NCI-H2171 treated with DMSO at 0.1 percent for 48 hours (cell line): ENCODE measurements around the gene S1PR3.

Experiments used
- DNase-seq: peaks from one replicate; lab custom pipeline; 2025; lab: John Stamatoyannopoulos, UW

S1PR3 gene

DNA sequence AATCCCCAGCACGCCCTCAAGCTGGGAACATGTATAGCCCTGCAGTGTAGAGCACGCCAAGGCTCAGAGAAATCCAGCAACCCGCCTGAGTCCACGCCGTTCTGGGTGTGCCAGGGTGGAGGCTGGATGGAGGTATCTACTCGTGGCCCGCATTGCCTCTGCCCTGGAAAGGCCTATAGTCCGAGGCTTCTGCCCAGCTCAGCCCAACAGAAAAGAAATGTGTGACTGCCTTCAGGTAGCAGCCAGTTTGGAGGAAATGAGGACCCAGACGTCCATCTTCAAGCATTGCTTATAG, 18.2 kb downstream of the S1PR3 start:
- DNase-seq: no peak

DNA sequence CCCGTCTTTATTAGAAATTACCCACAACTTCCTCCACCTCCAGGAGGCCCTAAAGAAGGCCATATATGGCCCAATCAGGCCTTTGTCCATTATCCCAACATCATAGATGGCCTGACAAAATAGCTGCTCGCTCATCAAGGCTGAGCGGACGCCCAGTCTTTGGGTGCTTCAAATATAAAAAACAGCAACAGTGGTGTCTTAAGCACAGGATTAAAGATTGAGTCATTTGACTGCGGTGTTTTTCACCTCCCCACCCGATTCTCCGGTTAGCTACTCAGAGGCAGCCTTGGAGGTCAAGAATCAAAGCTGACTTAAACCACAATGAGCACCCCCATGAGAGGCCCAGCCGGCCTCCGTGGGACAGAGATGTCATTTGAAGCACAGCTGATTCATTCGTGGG, 18.8 kb downstream of the S1PR3 start:
- DNase-seq: no peak

DNA sequence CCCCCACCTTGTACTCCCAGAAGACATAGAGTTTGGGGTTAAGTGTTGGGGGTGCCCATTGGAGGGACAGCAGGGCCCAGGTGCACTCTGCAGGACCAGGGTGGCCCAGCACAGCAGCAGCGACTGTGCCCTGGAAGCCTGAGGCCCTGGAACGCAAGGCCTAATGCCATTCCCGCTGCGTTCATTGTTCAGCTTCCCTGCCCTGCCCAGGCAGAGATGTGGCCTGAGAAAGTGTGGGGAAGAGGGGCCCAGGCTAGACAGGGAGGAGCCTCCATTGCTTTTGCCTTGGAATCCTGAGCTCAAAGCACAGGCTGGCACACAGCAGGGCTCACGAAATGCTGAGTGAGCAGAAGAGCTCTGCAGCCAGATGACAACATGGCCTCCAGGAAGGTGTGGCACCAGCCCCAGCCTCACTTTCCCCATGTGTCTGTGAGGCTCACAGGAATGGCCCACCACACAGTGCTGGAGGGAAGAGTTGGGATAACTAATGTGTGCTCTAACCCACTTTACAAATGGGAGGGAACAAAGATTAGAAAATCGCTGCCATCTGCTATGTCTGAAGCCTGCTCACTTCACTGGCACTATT, 19.4 kb downstream of the S1PR3 start:
- no peak for DNase-seq

DNA sequence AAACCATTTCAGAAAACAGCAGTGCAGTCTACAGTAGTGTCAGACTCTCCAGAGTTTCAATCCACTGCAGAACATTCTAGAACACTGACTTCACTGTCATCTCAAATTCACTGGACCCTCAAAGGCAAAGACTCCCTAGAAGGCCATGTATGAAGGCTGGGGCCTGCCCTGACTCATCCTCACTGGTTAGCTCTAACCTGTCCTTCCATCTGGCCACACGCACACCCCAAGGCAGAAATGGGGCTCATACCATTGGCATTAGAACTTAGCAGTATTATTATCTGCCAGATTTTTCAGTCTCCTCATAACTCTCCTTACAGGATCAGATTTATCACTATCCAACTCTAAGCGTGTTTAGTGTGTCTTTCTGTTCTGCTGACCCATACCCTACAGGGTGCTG, 20.4 kb downstream of the S1PR3 start:
- no peak for DNase-seq

DNA sequence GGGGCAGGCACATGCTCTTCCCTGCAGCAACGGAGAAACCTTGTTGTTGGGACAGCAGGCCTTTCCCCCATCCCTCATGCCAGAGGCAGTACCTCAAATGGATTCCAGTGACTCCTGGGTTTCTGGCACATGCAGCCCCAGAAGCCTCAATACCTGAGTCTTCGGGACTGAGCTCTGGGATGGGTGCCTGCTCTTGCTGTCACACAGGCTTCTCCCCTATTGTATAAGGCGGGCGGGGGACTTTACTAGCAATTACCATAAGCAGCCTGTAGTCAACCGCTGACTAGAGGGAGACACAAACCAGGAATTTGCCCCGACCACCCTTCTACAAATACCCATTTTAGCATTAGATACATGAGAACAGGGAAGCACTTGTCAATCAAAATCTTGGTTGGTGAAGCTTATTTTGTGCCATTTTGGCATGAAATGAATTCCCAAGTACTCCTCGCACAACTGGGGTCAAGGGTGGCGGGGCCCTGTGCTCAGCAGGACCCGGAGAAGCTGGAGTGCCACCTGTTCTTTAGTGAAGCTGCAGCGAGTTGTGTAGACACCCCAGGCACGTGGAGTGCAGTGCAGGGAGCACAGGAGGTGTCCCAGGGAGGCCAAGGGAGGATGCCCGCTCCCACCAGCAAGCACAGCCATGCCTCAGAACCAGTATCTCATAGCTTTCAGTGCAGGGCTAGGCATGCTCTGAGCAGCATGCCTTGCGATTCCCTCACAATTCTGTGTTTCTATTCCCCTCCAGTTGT, 21.2 kb downstream of the S1PR3 start:
- no peak for DNase-seq

DNA sequence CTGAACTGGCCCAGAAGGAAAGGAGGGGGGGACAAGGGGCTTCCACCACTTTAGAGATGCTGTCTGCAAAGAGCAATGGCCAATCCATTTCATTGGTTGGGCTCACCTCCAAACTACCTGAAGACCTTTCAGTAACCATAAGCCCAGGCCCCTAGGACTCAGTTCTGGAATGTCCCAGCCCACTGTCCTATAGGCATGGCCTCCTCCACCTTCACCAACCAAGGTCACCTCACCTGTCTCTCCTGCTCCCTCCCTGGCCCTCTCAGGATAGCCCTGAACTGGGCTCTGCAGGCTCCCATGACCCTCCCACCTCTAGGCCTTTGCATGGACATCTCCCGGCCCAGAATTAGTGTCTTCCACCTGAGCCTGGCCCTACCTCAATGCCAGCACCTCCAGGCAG, 22.4 kb downstream of the S1PR3 start:
- DNase-seq: no peak

DNA sequence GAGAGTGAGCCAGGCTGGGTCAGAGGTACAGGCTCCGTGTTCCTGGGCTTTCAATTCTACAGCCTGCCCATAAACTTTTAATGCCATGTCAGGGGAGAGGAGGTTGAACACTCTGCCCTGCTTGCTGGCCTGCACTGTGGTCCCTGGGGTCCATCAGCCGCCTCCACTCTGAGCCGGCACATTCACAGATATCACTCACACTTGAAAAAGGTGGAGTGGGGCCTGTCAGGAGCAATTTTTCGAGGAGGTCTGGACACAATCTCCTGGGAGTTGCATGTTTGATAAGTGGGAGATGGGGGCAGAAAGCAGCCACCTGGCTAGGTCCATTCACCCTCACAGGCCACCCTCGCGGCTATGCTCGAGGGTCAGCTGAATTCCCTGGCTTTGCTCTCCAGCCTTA, 22.9 kb downstream of the S1PR3 start:
- DNase-seq: no peak

DNA sequence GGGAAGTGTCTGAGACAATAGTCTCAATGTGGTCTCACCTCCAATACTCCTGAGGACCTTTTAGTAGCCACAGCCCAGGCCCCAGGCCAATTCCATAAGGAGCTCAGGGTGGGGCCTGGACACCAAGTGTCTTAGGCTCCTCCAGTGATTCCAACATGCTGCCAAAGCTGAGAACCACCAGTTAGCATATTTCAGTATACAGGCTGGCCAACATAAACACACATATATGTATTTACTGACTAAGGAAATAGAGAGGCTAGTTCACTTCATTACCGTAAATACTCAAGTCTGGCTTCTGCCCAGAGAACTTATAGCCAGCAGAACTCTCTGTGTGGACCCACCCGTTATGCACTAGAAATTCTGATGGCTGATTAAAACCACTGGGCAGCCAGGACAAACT, 24.1 kb downstream of the S1PR3 start:
- DNase-seq: no peak

DNA sequence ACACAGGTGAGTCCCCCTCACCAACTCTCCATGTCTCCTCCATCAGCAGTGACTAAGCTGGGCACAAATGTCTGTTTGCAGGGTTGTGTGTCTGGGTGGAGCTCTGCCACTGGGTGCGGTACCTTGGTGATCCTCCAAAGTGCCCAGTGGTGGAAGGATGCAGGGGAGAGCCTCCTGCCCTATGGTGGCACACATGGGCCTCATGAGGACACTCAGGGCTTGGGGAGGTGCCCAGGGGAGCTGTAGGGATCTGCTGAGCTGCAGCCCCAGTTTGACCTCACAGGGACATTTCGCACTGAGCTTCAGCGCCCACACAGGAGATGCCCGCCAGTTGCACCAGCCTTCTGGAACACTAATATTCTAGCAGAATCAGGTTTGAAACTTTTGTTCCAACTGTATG, 29.5 kb downstream of the S1PR3 start:
- DNase-seq: no peak

DNA sequence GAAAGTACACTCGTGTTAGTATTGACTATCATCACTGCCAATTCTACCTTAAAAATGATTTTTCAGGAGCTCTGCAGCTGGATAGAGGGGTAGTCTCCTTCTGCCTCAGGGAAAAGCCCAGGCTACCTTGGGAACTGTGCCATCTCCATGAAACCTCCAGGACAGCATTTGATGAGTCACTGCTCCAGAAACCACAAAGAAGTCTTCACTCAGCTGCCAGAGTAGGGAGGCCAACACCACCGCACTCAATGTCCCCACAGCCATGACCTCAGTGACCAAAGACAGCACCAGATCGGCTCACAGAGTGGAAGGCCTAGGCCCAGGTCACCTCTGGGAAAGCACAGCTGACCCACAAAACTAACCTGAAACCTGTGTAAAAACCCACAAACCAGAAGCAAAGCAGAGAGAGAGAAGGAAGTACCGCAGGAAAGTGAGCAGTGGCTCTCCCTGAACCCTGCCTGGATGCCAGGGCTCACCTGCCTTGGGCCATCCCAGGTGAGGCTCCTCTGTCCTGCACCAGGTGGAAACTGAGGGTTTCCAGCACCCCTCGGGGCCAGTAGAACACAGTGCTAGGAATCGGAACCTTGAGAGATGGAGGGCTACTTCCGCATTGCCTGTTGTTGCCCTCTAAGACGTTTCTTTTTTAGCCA, 30.0 kb downstream of the S1PR3 start:
- no peak for DNase-seq

DNA sequence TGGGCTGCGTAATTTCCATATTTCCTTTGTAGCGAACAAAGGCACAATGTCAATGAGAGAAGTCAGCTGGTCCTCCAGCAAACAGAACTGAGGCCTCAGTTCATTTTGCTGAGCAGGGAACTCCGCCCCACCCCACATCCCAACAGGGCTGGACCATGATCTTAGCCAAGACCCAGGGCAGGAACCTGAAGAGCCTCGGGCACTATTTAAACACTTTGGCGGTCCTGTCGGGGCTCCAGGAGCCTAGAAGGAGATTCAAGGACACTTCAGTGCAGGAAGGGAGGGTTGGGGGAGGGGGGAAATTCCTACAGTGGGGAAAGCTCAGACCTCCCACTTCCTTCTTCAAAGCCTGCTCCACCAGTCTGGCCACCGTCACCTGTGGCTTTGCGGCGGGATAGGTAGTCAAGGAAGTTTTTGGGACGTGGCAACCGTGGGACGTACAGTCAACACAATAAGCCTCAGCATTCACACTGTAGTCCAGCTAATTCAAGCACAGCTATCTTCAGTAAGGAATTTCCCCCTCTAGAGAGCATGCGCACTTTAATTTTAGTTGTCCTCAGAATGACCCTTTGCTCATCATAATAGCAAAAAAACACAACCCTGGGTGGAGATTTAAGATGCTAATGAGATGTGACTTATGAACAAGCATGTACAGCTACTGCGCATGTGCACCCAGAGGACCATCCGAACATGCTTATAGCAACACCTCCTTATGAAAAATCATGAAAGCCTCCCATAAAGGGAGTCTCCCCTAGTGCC, 30.9 kb downstream of the S1PR3 start:
- no peak for DNase-seq

DNA sequence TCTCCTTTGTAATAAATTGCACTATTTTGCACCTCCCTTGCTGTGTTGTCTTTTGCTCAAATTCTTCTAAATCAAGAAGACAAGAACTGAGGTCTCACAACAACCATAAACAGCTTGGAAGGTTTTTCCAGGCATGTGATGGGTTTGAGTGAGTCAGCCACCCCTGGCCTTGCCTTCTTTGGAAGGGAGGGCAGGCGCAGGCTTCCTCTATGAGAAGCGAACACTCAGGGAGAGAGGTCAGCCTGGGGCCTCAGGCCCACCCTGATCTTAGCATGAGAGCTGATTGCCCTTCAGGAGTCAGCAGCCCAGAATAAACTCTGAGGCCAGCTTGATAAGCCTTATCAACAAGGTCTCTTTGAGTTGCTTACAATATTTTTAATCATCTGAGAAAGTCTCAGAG, 31.6 kb downstream of the S1PR3 start:
- DNase-seq: no peak

DNA sequence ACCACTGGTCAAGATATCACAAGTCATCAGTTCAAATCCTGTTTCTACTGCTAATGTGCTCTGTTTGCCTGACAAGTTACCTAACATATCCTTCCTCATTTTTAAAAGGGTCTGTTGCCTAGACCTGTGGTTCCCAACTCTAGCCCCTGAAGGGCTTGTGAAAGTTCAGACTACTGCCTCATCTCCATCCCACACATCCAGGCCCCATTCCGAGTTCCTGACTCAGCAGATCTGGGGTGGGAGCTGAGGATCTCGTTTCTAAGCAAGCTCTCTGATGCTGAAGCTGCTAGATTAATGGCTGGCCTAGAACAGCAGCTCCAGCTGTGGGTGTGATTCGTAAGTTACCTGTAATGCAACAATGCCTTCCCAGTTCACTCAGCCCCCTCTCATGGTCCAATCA, 32.5 kb downstream of the S1PR3 start:
- DNase-seq: no peak

DNA sequence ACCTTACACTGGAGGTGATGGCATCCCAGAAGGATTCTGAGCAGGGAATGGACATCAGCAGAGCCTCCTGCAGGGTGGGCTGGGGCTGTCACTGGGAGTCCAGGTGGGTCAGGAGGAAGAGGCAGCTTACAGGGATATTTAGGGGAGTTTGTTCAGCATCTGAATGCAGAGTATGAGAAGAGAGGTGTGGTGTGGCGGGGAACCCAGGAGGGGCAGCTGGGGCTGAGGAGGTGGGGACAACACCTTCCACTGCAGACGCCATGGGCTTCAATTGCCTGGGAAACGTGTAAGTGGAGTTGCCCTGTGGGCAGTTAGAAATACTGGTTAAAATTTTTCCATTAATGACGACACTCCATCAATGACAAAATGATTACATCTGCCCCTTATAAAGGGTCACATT, 33.5 kb downstream of the S1PR3 start:
- no peak for DNase-seq

DNA sequence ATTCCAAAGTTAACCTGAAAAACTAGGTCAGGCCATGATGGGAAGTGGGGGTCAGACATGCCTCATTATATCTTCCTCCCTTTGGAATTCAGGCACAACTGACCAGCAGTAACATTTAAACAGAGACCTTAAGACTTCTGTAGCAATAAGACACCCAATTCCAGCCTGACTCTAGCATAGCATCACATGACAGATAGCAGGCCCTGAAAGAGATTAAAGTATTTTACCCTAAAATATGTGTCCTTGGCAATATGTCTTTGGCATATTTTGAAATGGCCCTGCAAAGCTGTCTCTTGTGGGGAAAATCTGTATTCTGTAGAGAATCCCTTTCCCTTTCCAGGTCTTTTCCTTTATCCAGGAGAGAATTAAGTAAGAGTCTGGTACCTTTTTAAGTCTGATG, 34.3 kb downstream of the S1PR3 start:
- DNase-seq: no peak

DNA sequence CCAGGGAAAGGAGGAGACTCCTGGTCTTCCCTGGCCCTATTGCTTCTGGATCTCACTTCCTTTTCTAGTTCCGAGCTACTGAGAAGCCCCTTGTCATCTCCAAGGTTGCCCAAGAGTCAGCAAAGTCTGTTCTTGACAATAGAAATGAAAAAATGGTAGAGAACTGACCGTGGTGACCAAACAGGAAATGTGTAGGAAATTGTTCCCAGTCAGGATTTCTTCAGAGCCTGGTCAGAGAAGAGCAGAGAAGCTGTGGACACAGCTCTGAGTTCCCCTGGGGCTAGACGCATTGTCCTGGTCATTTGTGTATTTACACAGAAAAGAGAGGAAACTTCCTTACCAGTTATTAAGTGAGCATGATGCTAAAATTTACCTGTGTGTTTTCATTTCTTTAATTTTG, 35.6 kb downstream of the S1PR3 start:
- DNase-seq: no peak

DNA sequence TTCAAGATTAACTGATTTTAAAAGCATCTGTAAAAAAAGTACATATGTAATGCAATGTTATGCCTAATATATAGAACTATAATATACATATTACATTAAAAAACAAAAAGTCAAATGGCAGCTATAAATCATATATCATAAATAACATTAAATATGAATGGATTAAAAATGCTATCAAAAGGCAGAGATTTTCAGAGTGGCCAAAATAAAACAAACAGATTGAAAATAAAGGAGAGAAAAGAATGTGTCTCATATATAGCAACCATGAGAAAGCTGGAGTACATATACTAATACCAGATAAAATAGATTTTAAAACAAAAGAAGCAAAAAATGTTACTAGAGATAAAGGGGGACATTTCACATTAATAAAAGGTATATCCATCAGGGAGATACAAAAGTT, 38.5 kb downstream of the S1PR3 start:
- DNase-seq: no peak

DNA sequence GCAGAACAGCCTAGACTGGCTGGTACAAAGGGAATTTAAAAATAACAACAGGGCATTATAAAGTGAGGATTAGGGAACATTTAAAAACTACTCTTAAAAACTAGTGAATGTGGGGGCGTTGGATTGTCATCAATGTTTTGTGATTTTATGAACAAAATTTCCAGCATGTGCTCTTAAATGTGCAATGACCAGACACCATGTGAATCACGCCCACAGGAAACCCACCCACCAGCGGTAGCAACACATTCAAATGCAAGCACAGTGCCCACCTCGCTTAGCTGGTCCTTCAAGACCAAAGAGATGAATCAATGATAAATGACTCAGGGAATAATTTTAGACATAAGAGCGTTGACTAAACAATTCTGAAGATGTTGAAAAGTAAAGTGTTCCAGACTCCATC, 40.9 kb downstream of the S1PR3 start:
- DNase-seq: no peak

DNA sequence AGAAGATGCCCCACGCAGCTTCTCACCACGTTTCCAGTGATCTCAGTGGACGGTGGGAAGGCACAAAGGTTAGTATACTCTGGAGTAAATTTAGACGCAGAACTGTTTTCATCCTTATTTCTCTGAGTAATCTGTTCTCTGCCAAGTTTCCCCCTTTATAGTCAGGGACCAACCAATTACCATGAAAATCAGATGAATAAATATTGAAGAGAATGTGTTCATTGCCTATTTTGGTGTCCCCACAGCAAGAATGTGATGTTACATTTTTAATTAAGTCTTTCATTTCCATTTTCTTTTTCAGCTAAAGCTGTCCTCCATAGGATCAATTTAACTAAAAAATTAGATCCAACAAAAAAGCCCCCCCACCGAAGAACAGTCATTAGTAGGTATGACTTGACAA, 41.4 kb downstream of the S1PR3 start:
- DNase-seq: no peak

DNA sequence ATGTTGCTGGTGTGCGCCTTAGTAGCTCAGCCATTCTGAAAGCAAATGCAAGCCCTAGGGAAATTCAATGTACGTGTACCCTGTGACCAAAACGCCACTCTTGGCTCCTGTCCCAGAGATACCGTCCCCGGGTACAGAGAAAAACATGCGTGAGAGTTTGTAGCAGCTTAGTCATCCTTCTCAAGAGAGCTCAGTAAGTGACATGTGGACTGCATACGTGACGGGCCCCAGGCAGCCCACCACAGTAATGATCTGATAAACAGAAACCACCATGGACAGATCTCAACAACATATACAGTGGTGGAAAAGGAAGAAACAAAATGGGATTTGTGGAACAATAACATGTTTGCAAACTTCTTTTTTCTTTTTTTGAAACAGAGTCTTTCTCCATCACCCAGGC, 45.1 kb downstream of the S1PR3 start:
- no peak for DNase-seq

DNA sequence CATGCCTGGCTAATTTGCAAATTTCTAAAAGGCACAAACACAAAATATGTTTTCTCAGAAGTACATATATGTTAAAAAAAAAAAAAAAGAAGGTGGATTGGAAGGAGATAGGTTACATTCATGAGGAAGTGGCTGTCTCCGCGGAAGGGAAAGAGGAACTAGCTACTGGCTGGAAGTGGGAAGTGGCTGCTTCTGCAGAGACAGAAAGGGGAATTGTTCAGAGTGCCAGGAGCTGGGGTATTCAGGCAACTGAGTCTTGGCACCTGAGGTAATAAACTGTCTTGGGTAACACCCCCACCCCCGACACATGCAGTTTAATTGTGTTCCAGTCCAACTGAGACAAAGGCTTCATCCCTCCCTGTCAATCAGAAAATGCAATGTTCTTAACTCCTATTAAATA, 45.6 kb downstream of the S1PR3 start:
- DNase-seq: no peak

DNA sequence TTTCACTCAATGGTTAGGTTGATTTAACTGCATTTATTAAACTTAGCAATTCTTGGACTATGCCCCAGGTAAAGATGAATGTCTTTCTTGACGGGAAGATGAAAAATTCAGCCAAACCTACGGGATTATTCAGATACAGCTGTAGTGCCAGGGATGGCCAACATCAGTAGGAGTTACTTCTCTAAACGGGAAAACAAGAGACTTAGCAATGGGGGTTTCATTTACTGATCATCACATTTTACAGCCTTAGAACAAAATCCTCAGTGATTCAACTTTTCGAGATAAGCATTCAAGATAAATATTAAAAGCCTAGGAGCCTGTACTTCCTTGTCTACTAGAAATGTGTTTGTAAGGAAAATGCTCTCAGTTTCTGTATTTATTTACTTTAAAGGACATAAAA, 46.1 kb downstream of the S1PR3 start:
- no peak for DNase-seq

DNA sequence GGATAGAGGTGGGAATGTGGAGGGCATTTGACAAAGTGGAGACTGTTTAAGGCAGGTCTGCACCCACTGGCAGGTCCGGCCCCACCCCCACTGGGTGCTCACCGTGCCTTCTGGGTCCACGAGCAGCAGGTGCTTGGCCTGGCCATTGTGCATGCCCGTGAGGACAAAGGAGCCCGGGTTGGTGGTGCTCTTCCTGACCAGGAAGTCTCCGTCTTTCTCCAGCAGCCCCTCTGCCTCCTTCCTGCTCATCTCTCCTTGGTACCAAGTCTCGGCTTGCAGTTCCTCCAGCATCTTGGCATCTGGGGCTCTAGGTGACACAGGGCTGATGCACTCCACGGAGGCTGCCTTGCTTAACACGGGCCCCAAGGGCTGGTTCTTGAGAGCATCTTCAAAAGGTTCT, 46.6 kb downstream of the S1PR3 start:
- DNase-seq: no peak
